K562 (cell line): ENCODE data around the gene LONP1. TPM values are rescaled to one million over a fixed set of nuclear protein-coding genes. Genes with fewer than 3 reads are reported as not detected.

Experiments
- CBX3 ChIP-seq, 2 experiments: IDR thresholded peaks; 1 replicate in 1 of 2; 2 replicates in 1 of 2; pipeline ENCODE4 v1.6.1; 2012; ENCODE audit warnings: inconsistent platforms in 2 of 2, low read length in 2 of 2, borderline replicate concordance in 1 of 2, control low read depth in 1 of 2
- COPS2 ChIP-seq: fragments of 450-650 bp; conservative IDR thresholded peaks from 2 replicates; pipeline ENCODE4 v1.6.1; 2016; ENCODE audit warnings: mild to moderate bottlenecking, moderate library complexity
- GABPB1 ChIP-seq: sonication (generic); formaldehyde crosslinking; IDR thresholded peaks from 2 replicates; pipeline ENCODE4 v1.8.0; 2022; ENCODE audit warnings: mild to moderate bottlenecking, missing genetic modification reagents
- HDAC2 ChIP-seq: fragments of 450-650 bp; IDR thresholded peaks from 2 replicates; pipeline ENCODE4 v1.6.1; 2016; ENCODE audit warnings: mild to moderate bottlenecking
- HOXB6 ChIP-seq: fragments of 250-450 bp; sonication (Bioruptor Pico); IDR thresholded peaks from 2 replicates; pipeline ENCODE4 v1.5.1; 2022; ENCODE audit warnings: mild to moderate bottlenecking, borderline replicate concordance
- ILK ChIP-seq: fragments of 450-650 bp; IDR thresholded peaks from 2 replicates; pipeline ENCODE4 v1.6.1; 2016; ENCODE audit warnings: missing genetic modification characterization, low read depth, mild to moderate bottlenecking, missing compliant biosample characterization, moderate library complexity, borderline replicate concordance
- MEF2D ChIP-seq: conservative IDR thresholded peaks from 2 replicates; pipeline ENCODE4 v1.6.1; 2016; ENCODE audit warnings: low read depth, missing genetic modification characterization, missing compliant biosample characterization
- PHB ChIP-seq: fragments of 250-450 bp; sonication (Bioruptor Pico); IDR thresholded peaks from 2 replicates; pipeline ENCODE4 v1.5.0; 2021
- POU5F1 ChIP-seq: fragments of 150-350 bp; IDR thresholded peaks from 2 replicates; pipeline ENCODE4 v1.6.1; 2014; ENCODE audit warnings: borderline replicate concordance, low read length, low read depth, mild to moderate bottlenecking; ENCODE audit not compliant: partially characterized antibody
- RBM22 ChIP-seq: fragments of 200-400 bp; formaldehyde crosslinking; IDR thresholded peaks from 2 replicates; pipeline ENCODE4 v1.6.1; 2018; ENCODE audit warnings: low read length, low read depth; ENCODE audit not compliant: poor library complexity, severe bottlenecking
- RBM39 ChIP-seq: fragments of 200-400 bp; formaldehyde crosslinking; optimal IDR thresholded peaks from 2 replicates; pipeline ENCODE3; 2018; ENCODE audit warnings: low read depth, low read length
- SIX5 ChIP-seq, 2 experiments: IDR thresholded peaks; 2 replicates each; pipeline ENCODE4 v1.6.1; 2011; ENCODE audit warnings: low read length in 2 of 2, borderline replicate concordance in 1 of 2, low read depth in 1 of 2, mild to moderate bottlenecking in 1 of 2, moderate library complexity in 1 of 2; ENCODE audit not compliant: insufficient read depth in 1 of 2
- ZNF146 ChIP-seq: IDR thresholded peaks from one replicate; pipeline ENCODE4 v1.6.1; 2018; ENCODE audit warnings: missing compliant biosample characterization; ENCODE audit not compliant: unreplicated experiment
- polyA plus RNA-seq, 8 experiments: library from polyadenylated mRNA; depleted of rRNA in 4 of 8; stranded (reverse) in 5 of 8; unstranded in 3 of 8; fragments of >200 nt; fragmentation: Nextera tagmentation in 2 of 8; fragmentation: Illumina TruSeq in 1 of 8; extraction: Ambion mirVana in 2 of 8; extraction: Trizol in 1 of 8; gene quantifications; 2 replicates each; pipeline versions ENCODE4 v1.2.1 to v1.2.3, GENCODE V29; 2011 to 2014; ENCODE audit warnings: inconsistent platforms in 1 of 8, missing spikeins in 1 of 8
- total RNA-seq, 7 experiments: library from RNA; depleted of rRNA in 6 of 7; stranded (reverse); fragments of >200 nt in 6 of 7; fragmentation: Illumina TruSeq in 2 of 7; extraction: Trizol in 2 of 7; gene quantifications; 2 replicates each; pipeline versions ENCODE4 v1.2.1 to v1.2.3, GENCODE V29; 2011 to 2021; ENCODE audit warnings: low replicate concordance in 1 of 7
- TF ChIP-seq, protein P1 (sequence below), 3 experiments: fragments of 200-800 bp in 1 of 3; fragments of 250-450 bp in 1 of 3; fragments of 450-650 bp in 1 of 3; sonication (Bioruptor Pico) in 1 of 3; sonication (Bioruptor generic) in 1 of 3; formaldehyde crosslinking in 1 of 3; IDR thresholded peaks; 2 replicates each; pipeline versions ENCODE4 v1.6.1 to v1.8.0; 2016 to 2022; ENCODE audit warnings: mild to moderate bottlenecking in 2 of 3, missing genetic modification characterization in 2 of 3, missing compliant biosample characterization in 1 of 3, moderate library complexity in 1 of 3
- TF ChIP-seq, protein P2 (sequence below), 2 experiments: fragments of 450-650 bp; IDR thresholded peaks; 2 replicates each; pipeline ENCODE4 v1.6.1; 2018; ENCODE audit warnings: mild to moderate bottlenecking in 2 of 2, low read depth in 1 of 2; ENCODE audit not compliant: partially characterized antibody in 2 of 2
- TF ChIP-seq, protein P3 (sequence below): fragments of 450-650 bp; conservative IDR thresholded peaks from 2 replicates; pipeline ENCODE4 v1.6.1; 2016; ENCODE audit warnings: missing genetic modification characterization, low read depth, mild to moderate bottlenecking, control low read depth, missing compliant biosample characterization

The LONP1 gene
- total and polyA plus RNA-seq, 9 of the 15 experiments (the other 6 are each of a cell fraction or from before 2014, with no cell fraction given) = 1.1 to 238 (median 84.5) TPM

DNA sequence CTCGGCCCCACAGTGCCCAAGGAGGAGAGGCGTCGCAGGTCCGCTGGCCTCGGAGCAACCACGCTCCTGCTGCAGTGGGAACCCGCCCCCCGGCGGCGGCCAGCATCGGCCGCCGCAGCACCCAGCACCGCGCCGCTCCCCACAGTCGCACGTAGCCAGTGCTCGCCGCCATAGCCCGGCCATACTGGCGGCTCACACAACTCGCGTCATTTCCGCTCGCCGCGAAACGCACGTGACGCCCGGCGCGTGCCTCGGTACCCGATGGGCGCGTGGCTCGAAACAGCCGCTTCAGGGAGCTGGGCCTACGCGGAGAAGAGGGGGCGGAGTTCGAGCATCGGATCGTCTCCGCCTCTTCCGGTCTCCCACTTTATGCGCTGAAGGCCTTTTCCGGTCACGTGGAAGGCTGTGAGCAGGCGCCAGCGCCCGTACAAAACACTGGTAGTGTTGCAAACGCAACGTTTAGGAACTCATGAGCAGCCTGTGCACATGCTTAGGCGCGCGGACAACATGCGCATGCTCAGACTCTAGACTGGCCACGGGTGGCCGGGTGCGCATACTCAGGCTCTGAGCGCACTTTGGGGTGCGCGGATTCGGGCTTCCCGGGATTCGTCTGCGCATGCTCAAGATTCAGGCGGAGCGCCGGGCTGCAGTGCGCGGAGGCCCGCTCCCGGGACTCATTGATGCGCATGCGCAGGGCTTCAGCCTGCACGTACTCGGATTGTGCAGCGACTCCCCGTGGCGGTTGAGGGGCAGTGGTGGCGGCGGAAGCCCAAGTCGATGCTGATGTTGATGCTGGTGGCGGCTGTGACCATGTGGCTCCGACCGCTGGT, at the start of gene LONP1, which contains the start of gene CATSPERD (continued):
- TF ChIP-seq ILK (tag) (no peak), RBM22 (peak; percentile 91), SIX5 (IDR thresholded peaks at IDR 0.05; ENCODE audit: borderline replicate concordance in 1 of 2, insufficient read depth in 1 of 2, low read depth in 1 of 2, low read length in 2 of 2) (peak; percentile 23 to 33; a peak in 1 of 4 replicates), HDAC2 (peak; percentile 94; the same call in 1 of the 2 replicates), HOXB6 (CRISPR knock-in tag) (no peak), MEF2D (tag) (no peak), ZNF146 (no peak), RBM39 (no peak), CBX3 (IDR thresholded peaks at IDR 0.05; ENCODE audit: borderline replicate concordance in 1 of 2, low read length in 2 of 2) (peak in 1 of 2 experiments; percentile 72; a peak in 2 of 3 replicates), PHB (peak; percentile 80; the same call in 1 of the 2 replicates), POU5F1 (peak; percentile 72), GABPB1 (CRISPR knock-in tag) (peak; percentile 99), COPS2 (no peak)
- TF ChIP-seq, protein P1, sequence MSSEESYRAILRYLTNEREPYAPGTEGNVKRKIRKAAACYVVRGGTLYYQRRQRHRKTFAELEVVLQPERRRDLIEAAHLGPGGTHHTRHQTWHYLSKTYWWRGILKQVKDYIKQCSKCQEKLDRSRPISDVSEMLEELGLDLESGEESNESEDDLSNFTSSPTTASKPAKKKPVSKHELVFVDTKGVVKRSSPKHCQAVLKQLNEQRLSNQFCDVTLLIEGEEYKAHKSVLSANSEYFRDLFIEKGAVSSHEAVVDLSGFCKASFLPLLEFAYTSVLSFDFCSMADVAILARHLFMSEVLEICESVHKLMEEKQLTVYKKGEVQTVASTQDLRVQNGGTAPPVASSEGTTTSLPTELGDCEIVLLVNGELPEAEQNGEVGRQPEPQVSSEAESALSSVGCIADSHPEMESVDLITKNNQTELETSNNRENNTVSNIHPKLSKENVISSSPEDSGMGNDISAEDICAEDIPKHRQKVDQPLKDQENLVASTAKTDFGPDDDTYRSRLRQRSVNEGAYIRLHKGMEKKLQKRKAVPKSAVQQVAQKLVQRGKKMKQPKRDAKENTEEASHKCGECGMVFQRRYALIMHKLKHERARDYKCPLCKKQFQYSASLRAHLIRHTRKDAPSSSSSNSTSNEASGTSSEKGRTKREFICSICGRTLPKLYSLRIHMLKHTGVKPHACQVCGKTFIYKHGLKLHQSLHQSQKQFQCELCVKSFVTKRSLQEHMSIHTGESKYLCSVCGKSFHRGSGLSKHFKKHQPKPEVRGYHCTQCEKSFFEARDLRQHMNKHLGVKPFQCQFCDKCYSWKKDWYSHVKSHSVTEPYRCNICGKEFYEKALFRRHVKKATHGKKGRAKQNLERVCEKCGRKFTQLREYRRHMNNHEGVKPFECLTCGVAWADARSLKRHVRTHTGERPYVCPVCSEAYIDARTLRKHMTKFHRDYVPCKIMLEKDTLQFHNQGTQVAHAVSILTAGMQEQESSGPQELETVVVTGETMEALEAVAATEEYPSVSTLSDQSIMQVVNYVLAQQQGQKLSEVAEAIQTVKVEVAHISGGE (CRISPR knock-in tag; IDR thresholded peaks at IDR 0.05) = peak in 2 of 3 experiments; percentile 67 to 89; a peak in 3 of 6 replicates
- TF ChIP-seq, protein P2, sequence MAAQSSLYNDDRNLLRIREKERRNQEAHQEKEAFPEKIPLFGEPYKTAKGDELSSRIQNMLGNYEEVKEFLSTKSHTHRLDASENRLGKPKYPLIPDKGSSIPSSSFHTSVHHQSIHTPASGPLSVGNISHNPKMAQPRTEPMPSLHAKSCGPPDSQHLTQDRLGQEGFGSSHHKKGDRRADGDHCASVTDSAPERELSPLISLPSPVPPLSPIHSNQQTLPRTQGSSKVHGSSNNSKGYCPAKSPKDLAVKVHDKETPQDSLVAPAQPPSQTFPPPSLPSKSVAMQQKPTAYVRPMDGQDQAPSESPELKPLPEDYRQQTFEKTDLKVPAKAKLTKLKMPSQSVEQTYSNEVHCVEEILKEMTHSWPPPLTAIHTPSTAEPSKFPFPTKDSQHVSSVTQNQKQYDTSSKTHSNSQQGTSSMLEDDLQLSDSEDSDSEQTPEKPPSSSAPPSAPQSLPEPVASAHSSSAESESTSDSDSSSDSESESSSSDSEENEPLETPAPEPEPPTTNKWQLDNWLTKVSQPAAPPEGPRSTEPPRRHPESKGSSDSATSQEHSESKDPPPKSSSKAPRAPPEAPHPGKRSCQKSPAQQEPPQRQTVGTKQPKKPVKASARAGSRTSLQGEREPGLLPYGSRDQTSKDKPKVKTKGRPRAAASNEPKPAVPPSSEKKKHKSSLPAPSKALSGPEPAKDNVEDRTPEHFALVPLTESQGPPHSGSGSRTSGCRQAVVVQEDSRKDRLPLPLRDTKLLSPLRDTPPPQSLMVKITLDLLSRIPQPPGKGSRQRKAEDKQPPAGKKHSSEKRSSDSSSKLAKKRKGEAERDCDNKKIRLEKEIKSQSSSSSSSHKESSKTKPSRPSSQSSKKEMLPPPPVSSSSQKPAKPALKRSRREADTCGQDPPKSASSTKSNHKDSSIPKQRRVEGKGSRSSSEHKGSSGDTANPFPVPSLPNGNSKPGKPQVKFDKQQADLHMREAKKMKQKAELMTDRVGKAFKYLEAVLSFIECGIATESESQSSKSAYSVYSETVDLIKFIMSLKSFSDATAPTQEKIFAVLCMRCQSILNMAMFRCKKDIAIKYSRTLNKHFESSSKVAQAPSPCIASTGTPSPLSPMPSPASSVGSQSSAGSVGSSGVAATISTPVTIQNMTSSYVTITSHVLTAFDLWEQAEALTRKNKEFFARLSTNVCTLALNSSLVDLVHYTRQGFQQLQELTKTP (IDR thresholded peaks at IDR 0.05; ENCODE audit: low read depth in 1 of 2, partially characterized antibody in 2 of 2) = peak in 1 of 2 experiments; percentile 52
- TF ChIP-seq, protein P3, sequence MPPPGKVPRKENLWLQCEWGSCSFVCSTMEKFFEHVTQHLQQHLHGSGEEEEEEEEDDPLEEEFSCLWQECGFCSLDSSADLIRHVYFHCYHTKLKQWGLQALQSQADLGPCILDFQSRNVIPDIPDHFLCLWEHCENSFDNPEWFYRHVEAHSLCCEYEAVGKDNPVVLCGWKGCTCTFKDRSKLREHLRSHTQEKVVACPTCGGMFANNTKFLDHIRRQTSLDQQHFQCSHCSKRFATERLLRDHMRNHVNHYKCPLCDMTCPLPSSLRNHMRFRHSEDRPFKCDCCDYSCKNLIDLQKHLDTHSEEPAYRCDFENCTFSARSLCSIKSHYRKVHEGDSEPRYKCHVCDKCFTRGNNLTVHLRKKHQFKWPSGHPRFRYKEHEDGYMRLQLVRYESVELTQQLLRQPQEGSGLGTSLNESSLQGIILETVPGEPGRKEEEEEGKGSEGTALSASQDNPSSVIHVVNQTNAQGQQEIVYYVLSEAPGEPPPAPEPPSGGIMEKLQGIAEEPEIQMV (tag) = no peak
